Measurements from ENCODE around the gene FCGR1A. TPM values are rescaled to one million over a fixed set of nuclear protein-coding genes. Genes with fewer than 3 reads are reported as not detected.
"Not testable (repeated sequence)": the region's sequence is repeated elsewhere in the genome, so short reads cannot be mapped to it uniquely, and the experiment has no call there.

The FCGR1A gene
- total RNA-seq, 1 experiment from 2014 or later: not detected

DNA sequence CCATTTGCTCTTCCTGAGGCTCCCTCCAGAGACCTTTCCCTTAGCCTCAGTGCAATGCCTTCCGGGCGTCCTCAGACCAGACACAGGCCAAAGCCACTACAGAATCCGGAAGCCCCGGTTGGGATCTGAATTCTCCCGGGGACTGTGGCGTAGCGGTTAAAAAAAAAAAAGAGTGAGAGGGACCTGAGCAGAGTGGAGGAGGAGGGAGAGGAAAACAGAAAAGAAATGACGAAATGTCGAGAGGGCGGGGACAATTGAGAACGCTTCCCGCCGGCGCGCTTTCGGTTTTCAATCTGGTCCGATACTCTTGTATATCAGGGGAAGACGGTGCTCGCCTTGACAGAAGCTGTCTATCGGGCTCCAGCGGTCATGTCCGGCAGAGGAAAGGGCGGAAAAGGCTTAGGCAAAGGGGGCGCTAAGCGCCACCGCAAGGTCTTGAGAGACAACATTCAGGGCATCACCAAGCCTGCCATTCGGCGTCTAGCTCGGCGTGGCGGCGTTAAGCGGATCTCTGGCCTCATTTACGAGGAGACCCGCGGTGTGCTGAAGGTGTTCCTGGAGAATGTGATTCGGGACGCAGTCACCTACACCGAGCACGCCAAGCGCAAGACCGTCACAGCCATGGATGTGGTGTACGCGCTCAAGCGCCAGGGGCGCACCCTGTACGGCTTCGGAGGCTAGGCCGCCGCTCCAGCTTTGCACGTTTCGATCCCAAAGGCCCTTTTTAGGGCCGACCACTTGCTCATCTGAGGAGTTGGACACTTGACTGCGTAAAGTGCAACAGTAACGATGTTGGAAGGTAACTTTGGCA lies 50.0 kb downstream of the FCGR1A start:
- DNase-seq (ENCODE audit: low read depth): not testable (repeated sequence)

DNA sequence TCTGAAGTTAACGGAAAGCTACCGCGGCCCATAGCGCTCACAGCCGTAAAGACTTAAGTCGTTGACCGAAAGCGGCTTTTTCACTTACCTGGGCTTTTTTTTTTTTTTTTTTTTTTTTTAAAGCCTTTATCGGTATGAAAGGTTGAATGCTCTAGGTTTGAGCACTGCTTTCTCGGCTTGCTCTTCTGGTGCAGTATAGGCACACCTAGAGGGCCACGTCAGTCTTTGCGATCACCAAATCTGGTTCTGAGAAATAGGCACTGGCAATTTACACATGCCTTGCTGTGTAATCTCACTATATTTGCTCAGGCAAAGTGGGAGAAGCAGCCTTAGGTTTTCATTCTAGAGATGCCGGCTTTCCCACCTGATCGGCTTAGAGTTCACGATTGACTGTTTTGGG lies 50.6 kb downstream of the FCGR1A start:
- DNase-seq (ENCODE audit: low read depth): not testable (repeated sequence)

DNA sequence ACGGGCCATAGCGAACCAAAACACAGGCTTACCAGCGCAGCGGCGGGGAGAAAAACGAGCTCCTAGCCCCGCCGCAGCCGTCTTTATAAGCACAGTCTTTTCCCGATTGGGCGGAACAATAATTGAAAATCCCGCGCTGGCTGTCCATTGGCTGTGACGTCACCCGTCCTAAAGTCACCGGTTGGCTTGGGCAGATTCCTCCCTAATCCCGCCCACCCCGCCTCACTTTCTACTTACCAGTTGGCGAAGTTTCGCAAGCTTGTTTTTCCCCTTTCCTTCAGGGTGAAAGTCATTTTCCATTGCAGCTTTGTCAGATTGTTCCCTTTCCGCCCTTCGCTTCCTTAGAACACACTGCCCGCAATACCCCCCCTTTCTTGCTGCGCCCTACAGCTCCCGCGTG lies 58.7 kb downstream of the FCGR1A start:
- not testable (repeated sequence) for DNase-seq (ENCODE audit: low read depth)

Other genes with a start within 250 kb of the FCGR1A start
- gene PPIAL4C, start 198.8 kb upstream of the FCGR1A start, total RNA-seq (2014; rRNA removed): not detected in 2 replicates
- 14.4 and 18.5 TPM in 2 replicates for gene BOLA1, start 116.9 kb downstream of the FCGR1A start, total RNA-seq (2014; rRNA removed)
- gene SV2A, start 135.2 kb downstream of the FCGR1A start, total RNA-seq (2014; rRNA removed): 18.1 and 23.5 TPM in 2 replicates
- 25.4 and 28.9 TPM in 2 replicates for gene SF3B4, start 145.1 kb downstream of the FCGR1A start, total RNA-seq (2014; rRNA removed)
- gene MTMR11, start 154.2 kb downstream of the FCGR1A start, total RNA-seq (2014; rRNA removed): 6.0 and 7.6 TPM in 2 replicates
- 12.0 and 12.1 TPM in 2 replicates for gene OTUD7B, start 228.0 kb downstream of the FCGR1A start, total RNA-seq (2014; rRNA removed)